Epithelial cell of proximal tubule (primary cell): ENCODE data around the gene CADM2. TPM values are rescaled to one million over a fixed set of nuclear protein-coding genes. Genes with fewer than 3 reads are reported as not detected.
"Not testable (repeated sequence)": the region's sequence is repeated elsewhere in the genome, so short reads cannot be mapped to it uniquely, and the experiment has no call there.

Experiments used
- DNase-seq: peaks from one replicate; pipeline ENCODE4 v3.0.0-alpha.2; 2011; ENCODE audit warnings: low read depth
- H3K4me3 ChIP-seq: 2 replicates; pipeline ENCODE4 v1.5.1; 2011; ENCODE audit warnings: low read depth, mild to moderate bottlenecking, low read length
- total RNA-seq: library from RNA; depleted of rRNA; stranded (reverse); fragments of >200 nt; gene quantifications from 2 replicates; pipeline ENCODE4 v1.2.3, GENCODE V29; 2015
- TF ChIP-seq, protein P1 (sequence below): conservative IDR thresholded peaks from 2 replicates; pipeline ENCODE4 v1.5.1; 2012; ENCODE audit warnings: low read depth, mild to moderate bottlenecking, low read length

The CADM2 gene
- total RNA-seq, 1 donor from 2014 or later, result not detected

DNA sequence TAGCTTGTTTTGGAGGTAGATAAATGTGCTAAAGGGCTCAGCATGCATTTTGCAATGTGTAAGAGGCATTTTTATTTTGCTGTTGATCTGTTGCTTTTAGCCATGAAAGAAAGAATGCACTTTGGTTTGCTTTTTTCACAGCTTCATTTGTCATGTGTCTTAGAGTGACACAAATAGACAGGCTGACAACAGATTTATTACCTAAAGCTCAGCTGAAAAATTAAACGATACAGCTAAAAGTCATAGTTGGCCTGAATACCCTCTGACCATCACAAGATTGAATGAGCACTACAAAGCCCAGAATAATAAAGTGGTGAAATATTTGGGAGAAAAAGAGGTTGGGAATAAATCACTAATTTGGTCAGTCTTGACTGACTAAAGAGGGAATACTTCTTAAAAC lies 723.1 kb downstream of the CADM2 start:
- H3K4me3 ChIP-seq, result no peak overlapping the region
- no peak for DNase-seq
- TF ChIP-seq, protein P1, sequence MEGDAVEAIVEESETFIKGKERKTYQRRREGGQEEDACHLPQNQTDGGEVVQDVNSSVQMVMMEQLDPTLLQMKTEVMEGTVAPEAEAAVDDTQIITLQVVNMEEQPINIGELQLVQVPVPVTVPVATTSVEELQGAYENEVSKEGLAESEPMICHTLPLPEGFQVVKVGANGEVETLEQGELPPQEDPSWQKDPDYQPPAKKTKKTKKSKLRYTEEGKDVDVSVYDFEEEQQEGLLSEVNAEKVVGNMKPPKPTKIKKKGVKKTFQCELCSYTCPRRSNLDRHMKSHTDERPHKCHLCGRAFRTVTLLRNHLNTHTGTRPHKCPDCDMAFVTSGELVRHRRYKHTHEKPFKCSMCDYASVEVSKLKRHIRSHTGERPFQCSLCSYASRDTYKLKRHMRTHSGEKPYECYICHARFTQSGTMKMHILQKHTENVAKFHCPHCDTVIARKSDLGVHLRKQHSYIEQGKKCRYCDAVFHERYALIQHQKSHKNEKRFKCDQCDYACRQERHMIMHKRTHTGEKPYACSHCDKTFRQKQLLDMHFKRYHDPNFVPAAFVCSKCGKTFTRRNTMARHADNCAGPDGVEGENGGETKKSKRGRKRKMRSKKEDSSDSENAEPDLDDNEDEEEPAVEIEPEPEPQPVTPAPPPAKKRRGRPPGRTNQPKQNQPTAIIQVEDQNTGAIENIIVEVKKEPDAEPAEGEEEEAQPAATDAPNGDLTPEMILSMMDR, result no peak

DNA sequence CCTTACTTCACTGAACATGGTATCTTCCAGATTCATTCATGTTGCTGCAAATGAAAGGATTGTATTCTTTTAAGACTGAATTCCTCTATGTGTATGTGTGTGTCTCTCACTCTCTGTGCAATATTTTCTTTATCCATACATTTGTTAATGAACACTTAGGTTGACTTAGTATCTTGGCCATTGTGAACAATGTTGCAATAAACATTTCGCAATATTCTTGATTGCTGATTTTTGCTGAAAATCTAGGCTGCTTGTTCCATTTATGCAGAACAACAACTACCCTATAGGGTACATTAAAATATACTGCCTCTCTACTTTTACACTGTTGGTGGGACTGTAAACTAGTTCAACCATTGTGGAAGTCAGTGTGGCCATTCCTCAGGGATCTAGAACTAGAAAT lies 732.4 kb downstream of the CADM2 start:
- TF ChIP-seq, protein P1, result no peak
- no peak for DNase-seq
- H3K4me3 ChIP-seq, result no peak overlapping the region

DNA sequence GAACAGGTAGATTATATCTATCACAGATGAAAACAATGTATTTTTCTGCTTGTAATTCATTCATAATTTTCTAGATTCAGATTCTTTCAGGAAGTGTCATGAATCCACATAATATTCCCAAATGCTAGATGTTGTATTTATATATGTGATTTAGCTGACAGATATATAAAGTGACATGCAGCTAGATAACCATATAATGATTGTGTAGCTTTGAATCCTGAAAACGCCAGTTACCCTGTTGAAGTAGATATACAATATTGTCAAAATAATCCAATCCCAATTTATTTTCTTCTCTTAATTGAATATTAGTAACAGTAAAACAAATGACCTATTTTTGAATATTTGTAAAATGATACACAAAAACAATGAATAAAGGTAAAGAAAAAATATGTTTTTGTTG lies 738.4 kb downstream of the CADM2 start:
- no peak overlapping the region for H3K4me3 ChIP-seq
- TF ChIP-seq, protein P1, result no peak
- DNase-seq, result no peak

DNA sequence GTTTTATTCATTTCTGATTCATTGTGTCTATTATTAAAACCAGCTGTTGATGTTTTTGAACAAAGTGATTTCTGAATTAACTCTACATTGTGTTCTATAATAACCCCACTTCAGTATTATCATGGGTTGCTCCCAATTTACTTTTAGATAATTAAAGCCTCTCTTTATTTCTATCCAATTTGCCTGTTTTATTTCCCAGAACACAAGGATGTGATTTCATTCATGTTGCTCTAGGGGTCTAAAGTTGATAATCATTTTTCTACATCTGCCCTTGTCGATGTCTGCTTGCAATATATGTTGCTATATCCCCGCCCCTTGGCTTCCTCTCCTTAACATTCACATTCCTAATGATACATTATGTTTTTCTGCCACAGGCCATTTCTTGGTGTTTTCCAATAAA lies 747.3 kb downstream of the CADM2 start:
- TF ChIP-seq, protein P1, result no peak
- no peak overlapping the region for H3K4me3 ChIP-seq
- no peak for DNase-seq

DNA sequence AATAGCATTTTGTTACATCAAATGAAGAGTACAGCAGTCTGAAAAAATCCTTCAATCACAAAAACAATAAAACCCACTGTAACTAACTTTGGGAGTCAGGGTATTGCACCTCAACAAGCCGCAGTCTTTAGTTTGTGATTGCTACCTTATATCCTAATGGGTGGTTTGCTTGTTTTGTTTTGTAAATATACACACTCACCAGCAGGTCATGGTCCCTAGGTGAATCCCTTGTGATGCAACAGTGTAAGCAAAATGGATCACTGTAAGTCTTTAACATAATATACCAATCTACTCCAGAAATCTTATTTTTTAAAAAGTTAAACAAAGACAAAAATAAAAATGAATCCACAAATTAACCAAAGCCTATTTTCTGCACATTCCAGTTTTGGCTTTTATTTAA lies 749.5 kb downstream of the CADM2 start:
- not testable (repeated sequence) for H3K4me3 ChIP-seq, DNase-seq

DNA sequence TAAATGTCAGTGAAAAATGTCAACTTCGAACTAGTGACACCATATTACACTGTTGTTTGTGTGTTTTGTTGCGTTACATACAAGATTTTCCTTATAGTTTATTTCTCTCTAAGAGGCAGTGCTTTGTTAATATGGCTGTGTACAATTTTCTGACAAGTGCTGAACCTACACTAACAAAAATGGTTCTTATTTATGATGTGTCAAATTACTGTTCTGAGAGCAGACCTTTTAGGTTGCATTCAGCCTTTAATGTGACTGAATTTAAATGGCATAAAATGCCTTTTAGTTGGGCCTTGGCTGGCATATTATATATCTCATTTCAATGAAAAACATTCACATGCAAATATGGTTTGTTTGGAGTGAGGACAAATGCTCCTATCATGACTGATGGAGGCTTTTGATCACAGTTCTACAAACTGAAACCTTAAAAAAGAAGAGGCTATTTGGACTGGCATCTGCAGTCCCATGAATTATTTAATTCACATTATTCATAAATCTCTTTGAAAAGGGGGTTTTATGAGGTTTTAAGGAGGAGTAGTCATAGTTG lies 750.6 kb downstream of the CADM2 start:
- no peak for DNase-seq
- no peak overlapping the region for H3K4me3 ChIP-seq
- TF ChIP-seq, protein P1, result no peak

DNA sequence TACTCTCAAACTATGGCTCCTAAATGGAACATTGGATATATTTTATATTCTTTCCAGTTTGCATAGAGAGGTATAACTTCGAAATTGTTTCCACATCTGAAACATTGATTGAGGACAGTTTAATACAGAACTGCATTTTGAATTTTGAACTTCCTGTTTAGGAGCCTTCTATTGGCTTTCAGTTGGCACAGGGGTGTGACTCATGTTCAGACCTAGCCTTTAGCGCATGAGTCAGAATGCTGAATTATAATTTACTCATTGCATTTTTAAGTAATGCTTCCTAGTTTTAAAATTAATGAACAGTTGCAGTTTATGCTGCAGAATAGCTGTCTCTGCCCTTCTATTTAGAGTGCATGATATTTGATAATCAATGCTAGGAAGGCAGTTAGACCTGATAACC lies 751.7 kb downstream of the CADM2 start:
- TF ChIP-seq, protein P1, result no peak
- H3K4me3 ChIP-seq, result no peak overlapping the region
- DNase-seq, result no peak
